Measurements from ENCODE around the gene HS3ST2.

DNA sequence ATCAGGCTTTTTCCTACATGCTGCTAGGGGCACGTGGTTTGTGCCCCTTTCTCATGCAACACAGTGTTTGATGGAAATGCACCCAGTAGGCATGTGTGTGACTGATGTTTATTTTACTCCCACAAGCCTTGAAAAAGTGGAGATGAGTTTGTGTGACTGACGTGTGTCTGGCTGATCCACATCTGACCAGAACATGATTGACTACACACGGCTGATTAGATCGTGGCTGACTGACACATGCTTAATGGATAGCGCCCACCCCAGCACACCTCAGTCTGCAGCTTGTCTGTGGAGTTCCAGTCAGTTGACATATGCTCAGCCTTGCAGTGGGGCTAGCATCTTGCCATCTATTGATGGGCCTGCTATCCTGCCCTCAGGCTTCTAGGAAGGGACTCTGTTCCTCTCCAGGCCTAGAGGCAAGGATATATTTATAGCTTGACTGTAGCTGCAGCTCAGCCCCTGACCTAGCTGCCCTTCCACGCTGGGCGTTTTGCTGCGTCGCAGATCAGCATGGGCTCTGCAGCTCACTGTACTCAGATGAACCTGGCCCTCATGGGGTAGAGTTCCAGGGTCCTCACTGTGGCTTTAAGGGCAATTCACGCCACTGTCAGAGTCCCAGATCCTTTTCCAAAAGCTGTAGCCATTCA is 112.3 kb downstream of the HS3ST2 start:
- TF ChIP-seq, protein P1, sequence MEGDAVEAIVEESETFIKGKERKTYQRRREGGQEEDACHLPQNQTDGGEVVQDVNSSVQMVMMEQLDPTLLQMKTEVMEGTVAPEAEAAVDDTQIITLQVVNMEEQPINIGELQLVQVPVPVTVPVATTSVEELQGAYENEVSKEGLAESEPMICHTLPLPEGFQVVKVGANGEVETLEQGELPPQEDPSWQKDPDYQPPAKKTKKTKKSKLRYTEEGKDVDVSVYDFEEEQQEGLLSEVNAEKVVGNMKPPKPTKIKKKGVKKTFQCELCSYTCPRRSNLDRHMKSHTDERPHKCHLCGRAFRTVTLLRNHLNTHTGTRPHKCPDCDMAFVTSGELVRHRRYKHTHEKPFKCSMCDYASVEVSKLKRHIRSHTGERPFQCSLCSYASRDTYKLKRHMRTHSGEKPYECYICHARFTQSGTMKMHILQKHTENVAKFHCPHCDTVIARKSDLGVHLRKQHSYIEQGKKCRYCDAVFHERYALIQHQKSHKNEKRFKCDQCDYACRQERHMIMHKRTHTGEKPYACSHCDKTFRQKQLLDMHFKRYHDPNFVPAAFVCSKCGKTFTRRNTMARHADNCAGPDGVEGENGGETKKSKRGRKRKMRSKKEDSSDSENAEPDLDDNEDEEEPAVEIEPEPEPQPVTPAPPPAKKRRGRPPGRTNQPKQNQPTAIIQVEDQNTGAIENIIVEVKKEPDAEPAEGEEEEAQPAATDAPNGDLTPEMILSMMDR (IDR thresholded peaks at IDR 0.05; ENCODE audit: insufficient read depth, low read depth, low read length), result no peak
- TF ChIP-seq EZH2 (IDR thresholded peaks at IDR 0.05; ENCODE audit: insufficient read depth, low read length), result no peak
